ENCODE results near the gene EPB41L4B.

The EPB41L4B gene

GRCh38 chr9:109320331-109320741 lies 523 bp downstream of the EPB41L4B start:
- no peak for DNase-seq (ENCODE audit: low read depth)

DNA sequence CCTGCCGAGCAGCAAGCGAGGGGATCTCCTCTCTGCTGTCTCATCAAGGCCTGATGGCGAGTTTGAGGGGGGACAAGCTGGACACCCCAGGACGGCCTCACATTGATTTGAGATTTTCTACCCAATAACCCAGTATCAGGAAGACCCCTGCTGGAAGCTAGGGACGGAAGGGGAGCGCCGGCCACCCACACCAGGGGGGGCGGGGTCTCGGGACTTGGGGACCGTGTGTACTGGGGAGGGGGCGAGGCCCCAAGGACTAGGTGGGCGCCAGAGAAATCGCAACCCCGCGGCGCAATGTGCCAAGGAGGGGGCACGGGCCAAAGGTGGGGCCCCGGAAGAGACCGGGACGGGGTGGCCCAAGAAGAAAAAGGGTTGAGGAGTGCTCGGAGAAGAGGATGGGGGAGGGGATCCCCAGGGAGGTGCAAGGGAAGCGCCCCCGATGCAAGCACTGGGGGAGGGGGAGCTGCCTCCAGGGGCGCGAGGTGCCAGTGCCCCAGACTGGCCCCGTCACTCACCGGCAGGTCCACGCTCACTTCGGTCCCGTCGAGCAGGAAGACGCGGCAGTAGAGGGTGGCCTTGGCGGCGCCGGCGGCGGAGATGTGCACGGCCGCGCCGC lies 1.1 kb downstream of the EPB41L4B start:
- DNase-seq (ENCODE audit: low read depth), result no peak

DNA sequence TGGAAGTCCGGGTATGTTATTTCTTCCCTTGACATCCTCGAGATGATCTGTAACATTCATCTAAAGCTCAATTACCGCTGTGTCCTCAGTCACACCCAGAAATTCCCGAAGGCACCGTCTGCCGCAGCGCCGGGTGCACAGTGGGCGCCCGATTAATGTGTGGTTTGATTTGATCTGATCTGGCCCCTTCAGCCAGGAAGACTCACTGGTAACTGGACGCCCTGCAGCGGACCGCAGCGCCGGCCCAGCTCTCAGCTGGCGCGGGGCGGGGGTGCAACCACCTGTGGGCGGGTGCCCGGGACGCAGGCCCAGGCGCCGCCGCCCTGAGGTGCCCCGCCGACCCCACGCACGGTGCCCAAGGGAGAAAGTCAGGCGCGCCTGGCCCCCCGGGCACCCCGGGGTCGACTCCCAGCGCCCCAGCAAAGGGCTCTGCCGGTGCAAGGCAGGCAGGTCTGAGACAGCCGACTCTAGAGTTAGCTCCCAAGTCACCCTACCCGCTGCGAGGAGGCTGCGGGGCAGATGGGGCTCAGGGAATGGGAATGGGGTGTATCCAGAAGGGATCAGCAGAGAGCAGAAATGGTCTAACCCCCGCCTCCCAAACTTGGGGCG lies 1.7 kb downstream of the EPB41L4B start:
- no peak for DNase-seq (ENCODE audit: low read depth)

DNA sequence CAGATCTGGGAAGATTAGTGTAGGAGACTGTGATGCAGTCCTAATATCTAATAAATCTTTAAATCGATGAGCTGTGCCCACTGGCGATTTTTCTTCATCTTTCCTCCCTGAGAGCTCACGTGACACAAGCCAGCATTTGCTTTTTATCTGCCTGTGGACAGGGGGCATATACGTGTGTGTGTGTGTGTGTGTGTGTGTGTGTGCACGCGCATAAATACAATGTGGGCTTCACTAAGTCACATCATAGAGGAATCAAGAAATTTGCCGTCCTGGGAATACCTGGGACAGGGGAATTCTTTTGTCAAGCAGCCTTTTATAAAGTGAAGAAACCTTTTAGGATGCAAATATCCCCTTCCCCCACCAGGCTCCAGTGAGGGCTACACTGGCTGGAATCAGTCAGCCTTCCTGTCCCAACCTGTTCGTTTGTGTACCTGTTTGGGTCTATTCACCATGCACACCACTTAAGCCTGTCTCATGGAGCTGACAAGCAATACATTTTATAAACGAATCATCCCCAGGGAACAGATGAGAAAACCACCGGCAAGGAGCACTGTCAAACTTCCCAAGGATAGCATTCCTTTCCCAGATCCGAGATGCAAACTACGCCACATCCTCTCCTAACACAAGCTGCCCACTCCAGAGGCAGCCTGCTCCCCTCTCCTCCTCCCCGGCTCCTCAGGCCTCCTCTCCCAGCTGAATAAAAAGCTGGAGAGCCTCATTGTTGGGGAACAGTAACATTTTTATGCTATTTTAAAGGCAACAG lies 2.7 kb downstream of the EPB41L4B start:
- no peak for DNase-seq (ENCODE audit: low read depth)

DNA sequence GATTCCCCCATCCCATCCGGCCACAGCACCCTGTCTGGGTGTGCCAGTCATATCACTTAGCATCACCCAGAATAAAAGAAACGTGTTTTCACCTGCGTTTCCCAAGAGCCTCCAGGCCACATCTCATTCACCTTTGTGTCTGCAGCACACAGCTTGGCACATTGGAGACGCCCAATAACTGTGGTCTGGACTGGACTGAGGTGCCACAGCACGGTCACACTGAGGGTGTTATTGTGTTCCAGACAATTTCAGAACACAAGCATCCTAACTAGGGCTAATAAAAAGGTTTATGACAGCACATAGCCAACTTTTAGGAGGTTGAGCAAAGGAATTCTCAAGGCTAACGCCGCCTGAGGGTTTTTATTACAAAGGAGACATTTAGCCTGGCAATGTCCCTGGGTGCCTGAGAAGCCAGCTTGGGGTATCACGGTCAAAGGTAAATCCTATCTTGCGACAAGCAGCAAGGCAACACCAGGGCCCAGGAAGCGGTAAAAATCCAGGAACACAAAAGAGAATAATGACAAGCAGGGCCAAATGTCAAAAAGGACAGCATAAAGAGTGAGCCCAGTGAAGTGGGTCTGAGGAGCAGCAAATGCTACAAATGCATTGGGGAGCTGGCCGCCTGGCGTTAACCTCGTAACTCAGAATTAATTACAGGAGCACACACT lies 3.4 kb downstream of the EPB41L4B start:
- no peak for DNase-seq (ENCODE audit: low read depth)

DNA sequence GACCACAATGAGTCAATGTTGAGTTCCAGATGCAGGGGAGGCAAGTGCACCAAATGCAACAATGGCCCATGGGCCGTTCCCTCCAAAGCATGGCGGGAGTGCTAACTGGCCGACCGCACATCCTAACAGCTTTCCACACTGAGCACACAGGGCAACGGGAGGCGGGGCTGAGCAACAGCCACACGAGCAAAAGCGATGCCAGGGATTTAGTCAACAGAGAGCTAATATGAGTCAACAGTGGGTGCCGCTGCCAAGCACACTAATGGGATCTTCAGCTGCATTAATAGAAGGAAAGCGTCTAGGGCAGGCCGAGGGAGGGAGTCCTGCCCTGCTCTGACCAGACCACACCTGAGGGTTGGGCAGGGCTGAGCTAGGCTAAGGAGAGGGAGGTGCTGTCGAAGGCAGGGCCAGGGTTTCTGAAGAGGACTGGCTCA lies 4.6 kb downstream of the EPB41L4B start:
- DNase-seq (ENCODE audit: low read depth), result no peak

GRCh38 chr9:109315480-109316206 lies 5.2 kb downstream of the EPB41L4B start:
- DNase-seq (ENCODE audit: low read depth), result no peak

- DNase-seq (ENCODE audit: low read depth), result no peak
These were observed 6.8 kb downstream of the EPB41L4B start for GRCh38 chr9:109314011-109314531.

- no peak for DNase-seq (ENCODE audit: low read depth)
These were observed 7.5 kb downstream of the EPB41L4B start for GRCh38 chr9:109313351-109313750.

- DNase-seq (ENCODE audit: low read depth), result no peak
These were observed 8.1 kb downstream of the EPB41L4B start for GRCh38 chr9:109312783-109313182.

DNA sequence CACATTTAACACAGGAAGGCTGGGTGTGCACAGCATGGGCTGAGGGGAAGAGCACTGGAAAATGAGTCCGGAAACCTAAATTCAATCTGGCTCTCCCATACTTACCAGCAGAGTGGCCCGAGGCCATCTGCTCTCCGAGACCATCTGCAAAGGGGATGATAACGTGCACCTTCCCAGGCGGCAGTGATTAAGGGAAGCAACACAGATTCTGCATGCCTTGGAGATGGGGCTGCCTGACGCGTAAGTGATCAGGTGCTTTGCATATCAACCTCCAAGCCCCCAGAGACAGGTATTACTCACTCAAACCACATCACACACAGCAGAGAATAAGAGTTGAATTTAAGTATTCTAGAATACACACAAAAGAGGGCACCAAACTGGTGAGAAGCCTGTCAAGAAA lies 9.1 kb downstream of the EPB41L4B start:
- DNase-seq (ENCODE audit: low read depth), result no peak

- DNase-seq (ENCODE audit: low read depth), result no peak
These were observed 9.6 kb downstream of the EPB41L4B start for GRCh38 chr9:109311286-109311685.

GRCh38 chr9:109310486-109310901 lies 10.4 kb downstream of the EPB41L4B start:
- DNase-seq (ENCODE audit: low read depth), result no peak

DNA sequence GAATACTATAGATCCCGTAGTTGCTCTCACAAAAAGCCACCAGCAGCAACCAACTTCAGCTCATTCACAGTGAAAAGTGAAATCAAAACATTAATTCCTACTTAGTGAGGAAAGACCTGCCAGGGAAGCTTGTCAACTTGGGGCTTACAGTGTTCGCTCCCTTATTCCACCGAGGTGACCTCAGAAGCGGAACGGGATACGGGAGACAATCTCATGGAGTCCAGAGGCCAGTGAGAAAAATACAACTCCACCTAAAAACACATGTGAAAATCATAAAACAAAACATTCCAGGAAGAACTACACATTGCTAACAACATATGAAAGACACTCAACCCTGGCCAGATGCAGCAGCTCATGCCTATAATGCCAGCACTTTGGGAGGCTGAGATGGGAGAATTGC lies 11.6 kb downstream of the EPB41L4B start:
- no peak for DNase-seq (ENCODE audit: low read depth)

GRCh38 chr9:109307380-109308240 lies 13.2 kb downstream of the EPB41L4B start:
- DNase-seq (ENCODE audit: low read depth), result no peak

GRCh38 chr9:109305801-109306200 lies 15.1 kb downstream of the EPB41L4B start:
- DNase-seq (ENCODE audit: low read depth), result no peak

- no peak for DNase-seq (ENCODE audit: low read depth)
These were observed 16.5 kb downstream of the EPB41L4B start for GRCh38 chr9:109304347-109304746.

GRCh38 chr9:109303900-109304299 lies 17.0 kb downstream of the EPB41L4B start:
- no peak for DNase-seq (ENCODE audit: low read depth)

GRCh38 chr9:109302606-109303005 lies 18.3 kb downstream of the EPB41L4B start:
- no peak for DNase-seq (ENCODE audit: low read depth)

GRCh38 chr9:109301012-109301411 lies 19.8 kb downstream of the EPB41L4B start:
- no peak for DNase-seq (ENCODE audit: low read depth)

- no peak for DNase-seq (ENCODE audit: low read depth)
These were observed 21.0 kb downstream of the EPB41L4B start for GRCh38 chr9:109299891-109300290.
